Activated naive CD8-positive, alpha-beta T cell treated with anti-CD3 and anti-CD28 coated beads for 36 hours (primary cell): ENCODE results near the gene ZNF837. TPM values are rescaled to one million over a fixed set of nuclear protein-coding genes. Genes with fewer than 3 reads are reported as not detected.
"Not testable (repeated sequence)": the region's sequence is repeated elsewhere in the genome, so short reads cannot be mapped to it uniquely, and the experiment has no call there.

Experiments
- DNase-seq: peaks from one replicate; pipeline ENCODE4 v3.0.0; 2021
- H3K27ac Mint-ChIP-seq: one replicate; pipeline ENCODE4 v1.8.0; 2022; ENCODE audit warnings: mild to moderate bottlenecking, moderate library complexity, mixed read lengths
- H3K27me3 Mint-ChIP-seq: one replicate; pipeline ENCODE4 v1.8.0; 2022; ENCODE audit warnings: mild to moderate bottlenecking, mixed read lengths
- H3K36me3 Mint-ChIP-seq: one replicate; pipeline ENCODE4 v1.8.0; 2021; ENCODE audit warnings: mild to moderate bottlenecking, mixed read lengths
- H3K4me1 Mint-ChIP-seq: one replicate; pipeline ENCODE4 v1.8.0; 2021; ENCODE audit warnings: mixed read lengths
- H3K4me3 Mint-ChIP-seq: one replicate; pipeline ENCODE4 v1.8.0; 2022; ENCODE audit warnings: mild to moderate bottlenecking, moderate library complexity, mixed read lengths
- H3K9me3 Mint-ChIP-seq: one replicate; pipeline ENCODE4 v1.8.0; 2022; ENCODE audit warnings: mixed read lengths
- total RNA-seq, 2 experiments: library from RNA; stranded (reverse); gene quantifications; one replicate each; pipeline ENCODE4 v1.2.3, GENCODE V29; 2021

Gene ZNF837
- 1 to 10 TPM; 2.0 to 2.1 TPM for total RNA-seq

- peak; percentile 98 for DNase-seq
- Mint-ChIP-seq H3K27me3 (no peaks in the 10 kb centered on the region), H3K27ac (peak within 1 kb of the TSS; percentile 88), H3K9me3 (no peaks in the 10 kb centered on the region), H3K4me3 (peak within 1 kb of the TSS; percentile 85), H3K36me3 (no peaks in the 10 kb centered on the region), H3K4me1 (peaks cover 25% of the 10 kb centered on the region)
Measured at GRCh38 chr19:58380662-58381459, at the start of gene ZNF837. ZNF837 (minus strand) TSS chr19:58381030; CDS start chr19:58369332, 11,698 bp downstream.

GRCh38 chr19:58429745-58430144, 48.9 kb upstream of the ZNF837 start:
- no peaks in the 10 kb centered on the region for H3K4me1 Mint-ChIP-seq
- no peak overlapping the region for H3K27ac Mint-ChIP-seq
- H3K4me3 Mint-ChIP-seq: no peak overlapping the region
- DNase-seq: no peak
- peaks cover 80% of the 10 kb centered on the region for H3K36me3 Mint-ChIP-seq
- H3K9me3 Mint-ChIP-seq: peaks cover 47% of the 10 kb centered on the region
- no peaks in the 10 kb centered on the region for H3K27me3 Mint-ChIP-seq

GRCh38 chr19:58428617-58429016, 47.8 kb upstream of the ZNF837 start:
- Mint-ChIP-seq H3K9me3 (peaks cover 39% of the 10 kb centered on the region), H3K36me3 (peaks cover 68% of the 10 kb centered on the region), H3K4me1 (no peaks in the 10 kb centered on the region), H3K27ac (no peak overlapping the region), H3K4me3 (no peak overlapping the region), H3K27me3 (no peaks in the 10 kb centered on the region)
- no peak for DNase-seq

- H3K27ac Mint-ChIP-seq: no peak overlapping the region
- H3K4me1 Mint-ChIP-seq: peaks cover 2% of the 10 kb centered on the region
- peaks cover 51% of the 10 kb centered on the region for H3K36me3 Mint-ChIP-seq
- no peak overlapping the region for H3K4me3 Mint-ChIP-seq
- H3K27me3 Mint-ChIP-seq: no peaks in the 10 kb centered on the region
- DNase-seq: no peak
- H3K9me3 Mint-ChIP-seq: no peaks in the 10 kb centered on the region
Measured at GRCh38 chr19:58417071-58417470, 36.2 kb upstream of the ZNF837 start.

- H3K9me3 Mint-ChIP-seq: no peaks in the 10 kb centered on the region
- DNase-seq: no peak
- H3K36me3 Mint-ChIP-seq: peaks cover 51% of the 10 kb centered on the region
- no peak overlapping the region for H3K4me3 Mint-ChIP-seq
- no peak overlapping the region for H3K27ac Mint-ChIP-seq
- peaks cover 2% of the 10 kb centered on the region for H3K4me1 Mint-ChIP-seq
- H3K27me3 Mint-ChIP-seq: no peaks in the 10 kb centered on the region
Measured at GRCh38 chr19:58416604-58417003, 35.8 kb upstream of the ZNF837 start.

GRCh38 chr19:58409010-58409790, 28.4 kb upstream of the ZNF837 start:
- peak overlapping the region; percentile 90 for H3K4me3 Mint-ChIP-seq
- H3K9me3 Mint-ChIP-seq: no peaks in the 10 kb centered on the region
- peak; percentile 51 for DNase-seq
- peak overlapping the region; percentile 43 for H3K27ac Mint-ChIP-seq
- no peaks in the 10 kb centered on the region for H3K27me3 Mint-ChIP-seq
- H3K4me1 Mint-ChIP-seq: peaks cover 27% of the 10 kb centered on the region
- peaks cover 14% of the 10 kb centered on the region for H3K36me3 Mint-ChIP-seq

GRCh38 chr19:58408152-58409009, 27.6 kb upstream of the ZNF837 start, which contains the start of gene ZNF584:
ZNF584 (plus strand) TSS chr19:58408649; CDS start chr19:58409148, 499 bp downstream.
- peak within 1 kb of the TSS; percentile 92 for H3K27ac Mint-ChIP-seq
- no peaks in the 10 kb centered on the region for H3K9me3 Mint-ChIP-seq
- DNase-seq: peak; percentile 97
- no peaks in the 10 kb centered on the region for H3K27me3 Mint-ChIP-seq
- H3K36me3 Mint-ChIP-seq: peaks cover 14% of the 10 kb centered on the region
- peaks cover 32% of the 10 kb centered on the region for H3K4me1 Mint-ChIP-seq
- H3K4me3 Mint-ChIP-seq: peak within 1 kb of the TSS; percentile 90

- Mint-ChIP-seq H3K4me3 (peak overlapping the region; percentile 90), H3K4me1 (peaks cover 29% of the 10 kb centered on the region), H3K27ac (peak overlapping the region; percentile 92), H3K27me3 (no peaks in the 10 kb centered on the region), H3K36me3 (peaks cover 11% of the 10 kb centered on the region), H3K9me3 (no peaks in the 10 kb centered on the region)
- DNase-seq: no peak
Measured at GRCh38 chr19:58407658-58408151, 26.9 kb upstream of the ZNF837 start.

- H3K9me3 Mint-ChIP-seq: no peaks in the 10 kb centered on the region
- H3K4me3 Mint-ChIP-seq: peak overlapping the region; percentile 90
- peaks cover 11% of the 10 kb centered on the region for H3K36me3 Mint-ChIP-seq
- peak overlapping the region; percentile 92 for H3K27ac Mint-ChIP-seq
- no peaks in the 10 kb centered on the region for H3K27me3 Mint-ChIP-seq
- H3K4me1 Mint-ChIP-seq: peaks cover 29% of the 10 kb centered on the region
- no peak for DNase-seq
Measured at GRCh38 chr19:58406818-58407657, 26.2 kb upstream of the ZNF837 start.

- not testable (repeated sequence) for DNase-seq, H3K4me3 Mint-ChIP-seq, H3K27me3 Mint-ChIP-seq, H3K9me3 Mint-ChIP-seq, H3K27ac Mint-ChIP-seq
- Mint-ChIP-seq H3K4me1 (peaks cover 18% of the 10 kb centered on the region), H3K36me3 (peaks cover 10% of the 10 kb centered on the region)
Measured at GRCh38 chr19:58403920-58404478, 23.2 kb upstream of the ZNF837 start.

GRCh38 chr19:58401840-58402421, 21.1 kb upstream of the ZNF837 start:
- no peak for DNase-seq
- H3K4me3 Mint-ChIP-seq: peak overlapping the region; percentile 86
- no peak overlapping the region for H3K27ac Mint-ChIP-seq
- H3K9me3 Mint-ChIP-seq: no peaks in the 10 kb centered on the region
- H3K36me3 Mint-ChIP-seq: peaks cover 2% of the 10 kb centered on the region
- peaks cover 17% of the 10 kb centered on the region for H3K27me3 Mint-ChIP-seq
- peaks cover 10% of the 10 kb centered on the region for H3K4me1 Mint-ChIP-seq

GRCh38 chr19:58400916-58401839, 20.3 kb upstream of the ZNF837 start:
- H3K27me3 Mint-ChIP-seq: peaks cover 18% of the 10 kb centered on the region
- H3K4me3 Mint-ChIP-seq: peak overlapping the region; percentile 86
- H3K27ac Mint-ChIP-seq: peak overlapping the region; percentile 82
- H3K4me1 Mint-ChIP-seq: peaks cover 8% of the 10 kb centered on the region
- peak; percentile 99 for DNase-seq
- peaks cover 2% of the 10 kb centered on the region for H3K36me3 Mint-ChIP-seq
- H3K9me3 Mint-ChIP-seq: no peaks in the 10 kb centered on the region
